Stimulated activated CD8-positive, alpha-beta memory T cell treated with anti-CD3 and anti-CD28 coated beads, Interleukin-12 subunit alpha, Interleukin-12 subunit beta, amount 100 ng/mL, for 24 hours (primary cell): ENCODE measurements around the gene UGT1A9.

Experiments
- DNase-seq: peaks from one replicate; pipeline ENCODE4 v3.0.0-alpha.2; 2020; ENCODE audit errors: extremely low read depth

Gene UGT1A9

GRCh38 chr2:233796254-233796653 lies 124.6 kb downstream of the UGT1A9 start:
- no peak for DNase-seq

- DNase-seq: no peak
Observed at GRCh38 chr2:233798335-233799086, 126.8 kb downstream of the UGT1A9 start.

DNA sequence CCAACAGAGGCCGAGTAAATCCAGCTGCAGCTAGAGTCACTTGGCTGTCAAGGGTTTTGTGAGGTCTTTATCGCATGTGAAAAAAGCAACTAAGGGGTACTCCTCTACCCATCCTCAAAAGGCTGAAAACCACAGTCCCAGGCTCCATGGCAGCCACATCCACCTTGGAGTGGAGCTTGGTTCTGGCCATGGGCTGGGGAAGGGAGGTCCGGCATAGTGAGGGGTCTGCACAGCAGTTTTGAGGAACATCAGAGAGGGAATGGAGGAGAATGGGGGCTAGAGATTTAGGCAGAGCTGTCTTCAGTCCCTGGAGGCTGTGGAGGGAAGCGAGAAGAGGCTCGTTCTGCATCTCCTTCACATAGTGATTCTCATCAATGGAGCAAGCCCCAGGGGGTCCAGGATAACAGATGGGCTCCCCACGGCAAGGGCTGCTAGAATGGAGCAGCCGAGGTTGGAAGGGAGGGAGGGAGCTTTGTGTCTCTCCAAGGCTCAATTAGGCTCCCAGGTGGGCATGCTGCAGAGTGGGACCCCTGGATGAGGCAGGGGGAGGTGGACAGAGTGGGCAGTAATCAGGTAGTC lies 127.5 kb downstream of the UGT1A9 start:
- DNase-seq: no peak

GRCh38 chr2:233799716-233800115 lies 128.0 kb downstream of the UGT1A9 start:
- DNase-seq: no peak

- no peak for DNase-seq
Observed at GRCh38 chr2:233800208-233800607, 128.5 kb downstream of the UGT1A9 start.

- DNase-seq: no peak
Observed at GRCh38 chr2:233801357-233802131, 129.8 kb downstream of the UGT1A9 start.

DNA sequence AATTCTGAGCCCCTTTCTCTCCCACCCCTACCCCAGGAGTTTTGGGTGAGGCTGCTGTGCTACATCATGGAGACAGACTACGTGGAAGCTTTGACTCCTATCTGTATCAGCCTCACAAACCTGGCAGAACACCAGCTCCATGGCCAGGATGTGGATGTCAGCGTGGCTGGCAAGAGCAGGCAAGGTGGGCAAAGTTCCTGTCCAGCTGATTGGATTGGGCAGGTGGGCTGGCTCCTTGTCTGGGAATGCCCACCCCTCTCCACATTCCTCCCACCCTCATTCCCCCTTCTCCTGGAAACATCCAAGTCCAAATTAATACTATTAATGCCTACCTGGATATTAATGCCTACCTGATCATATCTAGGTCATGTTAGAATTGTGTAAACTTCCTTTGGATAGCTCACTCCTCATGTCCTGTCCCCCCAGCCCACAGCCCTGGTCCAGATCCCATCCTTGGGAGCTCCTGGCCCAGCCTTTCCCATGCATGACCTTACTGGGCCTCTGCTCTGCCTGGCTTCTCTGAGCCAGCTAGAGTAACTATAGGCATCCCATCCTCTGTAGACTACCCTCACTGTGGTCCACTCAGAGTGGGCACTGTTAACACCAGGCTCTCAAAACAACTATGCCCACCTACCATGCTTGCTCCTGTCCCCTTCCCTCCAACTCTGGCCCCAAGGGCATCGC lies 130.6 kb downstream of the UGT1A9 start:
- no peak for DNase-seq

DNA sequence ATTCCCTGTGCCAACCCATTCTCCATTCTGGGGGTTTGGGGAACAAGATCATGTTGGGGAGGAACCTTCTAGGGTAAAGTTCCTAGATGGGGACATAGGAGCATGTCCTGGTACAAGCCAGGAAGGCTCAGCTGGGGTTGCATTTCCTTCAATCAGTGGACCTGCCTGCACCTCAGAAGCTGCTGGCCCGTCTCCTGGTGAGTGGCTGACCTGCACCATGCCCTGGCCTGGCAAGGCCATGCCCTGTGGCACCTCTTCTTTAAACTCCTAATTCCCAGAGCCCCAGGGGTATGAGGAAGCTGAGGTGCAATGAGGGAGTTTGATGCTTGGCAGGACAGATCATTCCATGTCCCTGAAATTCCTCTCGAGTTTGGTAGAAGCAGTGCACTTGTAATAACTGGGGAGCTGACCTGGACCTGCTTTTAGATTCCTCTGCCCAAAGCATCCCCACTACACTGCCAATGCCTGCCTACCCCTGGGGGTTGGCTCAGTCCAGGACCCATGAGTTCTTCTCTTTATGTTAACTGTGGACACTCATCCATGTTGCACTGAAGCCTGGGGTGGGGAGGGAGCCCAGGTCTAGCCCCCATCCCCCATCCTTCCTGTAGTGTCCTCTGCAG lies 131.7 kb downstream of the UGT1A9 start:
- DNase-seq: no peak

- no peak for DNase-seq
Observed at GRCh38 chr2:233803994-233804393, 132.3 kb downstream of the UGT1A9 start.

DNA sequence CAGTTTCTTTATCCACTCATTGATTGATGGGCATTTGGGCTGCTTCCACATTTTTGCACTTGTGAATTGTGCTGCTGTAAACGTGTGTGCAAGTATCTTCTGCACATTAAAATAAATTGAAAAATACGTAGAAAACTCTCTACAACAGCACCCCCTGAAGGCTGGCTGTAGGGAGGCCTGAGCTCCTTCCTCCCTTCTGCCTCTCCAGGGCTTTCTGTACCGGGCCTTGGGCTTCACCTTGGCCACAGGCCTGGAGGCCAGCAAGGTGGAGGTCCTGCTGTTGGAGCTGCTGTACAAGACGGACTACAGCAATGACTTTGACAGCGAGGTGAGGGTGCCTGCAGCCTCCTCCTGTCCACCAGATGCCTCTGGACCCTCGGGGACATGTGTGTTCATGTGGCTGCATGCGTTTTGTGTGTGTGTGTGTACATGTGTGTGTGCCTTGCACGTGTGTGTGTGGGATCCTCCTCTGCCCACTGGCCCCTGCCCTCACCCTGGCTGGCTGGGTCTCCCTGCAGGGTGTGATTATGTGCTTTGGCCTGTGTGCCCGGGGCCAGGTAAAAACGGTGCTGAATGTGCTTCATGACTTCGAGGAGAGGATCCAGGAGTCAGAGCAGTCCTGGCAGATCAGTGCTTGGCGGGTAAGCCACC lies 135.6 kb downstream of the UGT1A9 start:
- DNase-seq: no peak

GRCh38 chr2:233807966-233808935 lies 136.6 kb downstream of the UGT1A9 start:
- DNase-seq: no peak

- DNase-seq: no peak
Observed at GRCh38 chr2:233810385-233810784, 138.7 kb downstream of the UGT1A9 start.

GRCh38 chr2:233811087-233811486 lies 139.4 kb downstream of the UGT1A9 start:
- no peak for DNase-seq

DNA sequence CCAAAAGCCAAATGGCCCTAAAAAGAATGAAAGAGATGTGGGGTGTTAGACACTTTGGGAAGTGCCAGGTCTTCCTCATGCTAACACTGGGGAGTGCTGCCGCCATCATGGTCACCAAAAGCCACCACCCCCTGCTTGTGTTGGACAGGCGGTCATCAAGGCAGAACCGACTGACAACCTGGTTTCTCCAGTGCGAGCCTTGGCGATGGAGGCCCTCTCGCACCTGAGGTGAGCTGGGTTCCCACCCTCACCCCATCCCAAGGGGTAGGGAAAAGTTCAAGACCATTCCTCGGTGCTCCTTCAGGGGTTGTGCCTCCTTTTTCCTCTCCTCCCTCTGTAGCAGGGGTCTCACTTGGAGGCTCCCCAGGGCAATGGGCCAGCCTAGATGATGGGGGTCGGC lies 140.0 kb downstream of the UGT1A9 start:
- DNase-seq: no peak

DNA sequence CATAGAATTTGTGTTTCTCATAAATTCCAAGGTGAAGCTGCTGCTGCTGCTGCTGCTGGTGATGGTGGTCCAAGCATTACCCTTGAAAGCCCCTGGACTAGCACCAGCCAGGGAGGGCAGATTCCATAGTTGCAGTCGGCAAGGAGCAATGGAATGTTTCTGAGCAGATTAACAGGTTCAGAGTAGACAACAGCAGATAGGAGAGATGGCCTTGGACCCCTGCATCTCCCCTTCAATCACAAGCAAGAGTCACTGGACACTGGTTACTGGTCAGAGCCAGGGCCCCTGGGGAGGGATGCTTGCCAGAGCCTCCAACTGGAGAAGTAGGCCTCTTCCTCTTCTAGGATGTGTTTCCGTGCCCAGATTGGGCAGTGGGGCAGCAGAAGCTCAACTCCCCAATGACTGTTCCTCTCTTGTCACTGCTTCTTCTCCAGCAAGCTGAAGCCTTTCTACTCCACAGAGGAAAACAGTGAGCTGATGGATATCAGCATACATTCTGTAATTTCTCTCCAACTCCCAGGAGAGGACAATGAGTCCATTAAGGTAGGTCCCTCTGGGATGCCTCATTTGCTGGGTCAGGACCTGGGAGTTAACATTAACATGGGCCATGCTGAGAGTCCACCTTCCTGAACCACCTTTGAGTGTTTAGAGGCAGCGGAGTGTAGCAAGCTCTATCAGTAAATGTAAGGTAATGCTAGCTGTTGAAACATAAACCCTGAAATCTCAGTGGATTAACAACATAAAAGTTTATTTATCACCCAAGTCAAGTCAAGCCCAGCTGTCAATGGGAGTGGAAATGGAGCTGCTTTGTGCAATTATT lies 141.7 kb downstream of the UGT1A9 start:
- no peak for DNase-seq

DNA sequence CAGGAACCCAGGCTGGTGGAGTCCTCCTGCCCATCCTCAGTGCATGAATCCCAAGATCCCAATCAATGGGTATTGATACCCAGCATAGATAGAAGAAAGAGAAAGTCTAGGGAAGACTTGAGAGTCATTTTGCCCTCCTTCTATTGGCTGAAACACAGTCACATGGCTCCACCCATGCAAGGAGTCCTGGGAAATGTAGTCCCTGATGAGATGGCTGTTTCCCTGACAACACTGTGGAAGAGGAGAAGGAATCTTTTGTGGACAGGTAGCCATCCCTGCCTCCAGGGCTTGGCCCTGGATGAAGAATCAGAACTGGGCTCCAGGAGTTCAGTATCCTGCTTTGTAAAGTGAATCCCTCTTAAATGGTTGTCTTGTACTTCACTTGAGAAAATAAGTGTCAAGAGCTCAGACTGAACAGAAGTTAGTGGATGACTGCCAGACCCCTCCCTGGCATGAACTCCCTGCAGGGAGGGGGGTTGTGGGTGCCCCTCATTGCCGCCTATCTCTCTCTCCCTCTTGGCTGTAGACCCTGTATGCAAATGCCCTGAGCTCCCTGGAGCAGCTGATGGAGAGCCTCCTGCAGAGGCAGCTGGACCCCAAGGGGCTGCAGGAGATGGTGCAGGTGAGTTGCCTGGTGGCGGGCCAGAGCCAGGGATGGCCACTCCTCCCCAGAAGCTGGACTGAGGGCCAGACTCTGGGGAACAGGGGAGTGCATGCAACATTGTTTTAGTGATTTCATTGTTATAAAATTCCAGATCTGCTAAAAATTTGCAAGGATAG lies 142.5 kb downstream of the UGT1A9 start:
- DNase-seq: no peak

GRCh38 chr2:233815861-233816260 lies 144.2 kb downstream of the UGT1A9 start:
- DNase-seq: no peak

- DNase-seq: no peak
Observed at GRCh38 chr2:233816334-233816733, 144.6 kb downstream of the UGT1A9 start.
